ENCODE measurements around the gene S1PR5.
"Not testable (repeated sequence)": the region's sequence is repeated elsewhere in the genome, so short reads cannot be mapped to it uniquely, and the experiment has no call there.

S1PR5 gene

DNA sequence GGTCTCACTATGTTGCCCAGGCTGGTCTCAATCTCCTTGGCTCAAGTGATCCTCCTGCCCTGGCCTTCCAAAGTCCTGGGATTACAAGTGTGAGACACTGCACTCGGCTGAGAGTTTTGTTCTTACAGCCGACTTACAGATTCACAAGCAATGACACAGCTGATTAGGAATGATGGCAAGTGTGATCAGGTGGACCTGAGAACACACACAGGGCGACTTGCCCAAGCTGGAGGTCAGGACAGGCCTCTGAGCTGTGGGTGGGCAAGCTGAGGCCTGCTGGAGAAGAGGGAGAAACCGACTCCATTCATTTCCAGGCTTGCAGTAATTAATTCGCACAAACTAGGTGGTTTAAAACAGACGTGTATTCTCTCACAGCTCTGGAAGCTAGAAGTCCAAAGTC, 18.4 kb upstream of the S1PR5 start:
- H3K4me3 ChIP-seq (ENCODE audit: low read depth, low read length) = no peak overlapping the region
- DNase-seq (ENCODE audit: low read depth) = no peak
- TF ChIP-seq, protein P1, sequence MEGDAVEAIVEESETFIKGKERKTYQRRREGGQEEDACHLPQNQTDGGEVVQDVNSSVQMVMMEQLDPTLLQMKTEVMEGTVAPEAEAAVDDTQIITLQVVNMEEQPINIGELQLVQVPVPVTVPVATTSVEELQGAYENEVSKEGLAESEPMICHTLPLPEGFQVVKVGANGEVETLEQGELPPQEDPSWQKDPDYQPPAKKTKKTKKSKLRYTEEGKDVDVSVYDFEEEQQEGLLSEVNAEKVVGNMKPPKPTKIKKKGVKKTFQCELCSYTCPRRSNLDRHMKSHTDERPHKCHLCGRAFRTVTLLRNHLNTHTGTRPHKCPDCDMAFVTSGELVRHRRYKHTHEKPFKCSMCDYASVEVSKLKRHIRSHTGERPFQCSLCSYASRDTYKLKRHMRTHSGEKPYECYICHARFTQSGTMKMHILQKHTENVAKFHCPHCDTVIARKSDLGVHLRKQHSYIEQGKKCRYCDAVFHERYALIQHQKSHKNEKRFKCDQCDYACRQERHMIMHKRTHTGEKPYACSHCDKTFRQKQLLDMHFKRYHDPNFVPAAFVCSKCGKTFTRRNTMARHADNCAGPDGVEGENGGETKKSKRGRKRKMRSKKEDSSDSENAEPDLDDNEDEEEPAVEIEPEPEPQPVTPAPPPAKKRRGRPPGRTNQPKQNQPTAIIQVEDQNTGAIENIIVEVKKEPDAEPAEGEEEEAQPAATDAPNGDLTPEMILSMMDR (IDR thresholded peaks at IDR 0.05; ENCODE audit: control insufficient read depth, extremely low read depth, insufficient read depth) = no peak

DNA sequence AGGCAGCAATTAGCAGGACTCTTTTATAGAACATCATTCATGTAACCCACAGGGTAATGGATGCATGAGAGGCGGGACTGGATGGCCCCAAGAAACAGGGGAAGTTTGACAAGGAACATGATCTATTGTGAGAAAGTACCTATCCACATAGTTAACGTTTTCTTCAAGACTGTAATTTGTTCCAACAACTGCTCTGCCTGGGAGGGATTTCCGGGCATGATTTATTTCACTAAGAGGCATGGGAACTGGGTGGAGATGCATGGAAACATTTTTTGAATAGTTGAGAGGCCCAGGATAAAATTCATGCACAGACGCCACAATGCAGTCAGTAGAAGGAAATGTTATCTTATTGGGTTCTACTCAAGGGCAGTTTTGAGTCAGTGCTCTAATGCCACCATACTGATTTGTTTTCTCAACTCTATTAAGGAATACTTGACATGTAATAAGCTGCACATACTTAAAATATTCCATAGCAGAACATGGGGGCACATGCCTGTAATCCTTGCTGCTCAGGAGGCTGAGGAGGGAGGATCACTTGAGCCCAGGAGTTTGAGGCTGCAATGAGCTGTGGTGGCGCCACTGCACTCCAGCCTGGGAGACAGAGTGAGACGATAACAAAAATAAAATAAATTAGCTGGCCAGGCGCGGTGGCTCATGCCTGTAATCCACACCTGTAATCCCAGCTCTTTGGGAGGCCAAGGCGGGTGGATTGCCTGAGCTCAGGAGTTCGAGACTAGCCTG, 16.6 kb upstream of the S1PR5 start:
- TF ChIP-seq, protein P1 (IDR thresholded peaks at IDR 0.05; ENCODE audit: control insufficient read depth, extremely low read depth, insufficient read depth) = no peak
- no peak for DNase-seq (ENCODE audit: low read depth)
- no peak overlapping the region for H3K4me3 ChIP-seq (ENCODE audit: low read depth, low read length)

DNA sequence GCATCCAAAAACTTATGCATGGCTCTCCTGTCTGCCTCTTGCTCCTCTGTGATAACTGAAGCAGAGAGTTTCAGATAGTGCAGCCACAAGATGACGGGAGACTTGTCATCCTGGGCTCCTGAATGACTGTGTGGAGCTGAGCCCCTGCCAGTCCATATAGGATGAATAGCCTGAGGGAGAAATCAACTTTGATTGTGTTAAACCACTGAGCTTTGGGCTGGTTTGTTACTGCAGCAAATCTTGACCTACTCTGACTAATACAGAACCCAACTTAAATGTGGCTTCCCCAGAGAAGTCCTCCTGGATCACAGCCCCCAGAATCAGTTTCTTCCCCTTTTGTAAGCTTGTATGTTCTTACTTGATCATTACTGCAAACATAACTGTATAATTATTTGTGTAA, 15.2 kb upstream of the S1PR5 start:
- H3K4me3 ChIP-seq (ENCODE audit: low read depth, low read length) = no peak overlapping the region
- TF ChIP-seq, protein P1 (IDR thresholded peaks at IDR 0.05; ENCODE audit: control insufficient read depth, extremely low read depth, insufficient read depth) = no peak
- no peak for DNase-seq (ENCODE audit: low read depth)

DNA sequence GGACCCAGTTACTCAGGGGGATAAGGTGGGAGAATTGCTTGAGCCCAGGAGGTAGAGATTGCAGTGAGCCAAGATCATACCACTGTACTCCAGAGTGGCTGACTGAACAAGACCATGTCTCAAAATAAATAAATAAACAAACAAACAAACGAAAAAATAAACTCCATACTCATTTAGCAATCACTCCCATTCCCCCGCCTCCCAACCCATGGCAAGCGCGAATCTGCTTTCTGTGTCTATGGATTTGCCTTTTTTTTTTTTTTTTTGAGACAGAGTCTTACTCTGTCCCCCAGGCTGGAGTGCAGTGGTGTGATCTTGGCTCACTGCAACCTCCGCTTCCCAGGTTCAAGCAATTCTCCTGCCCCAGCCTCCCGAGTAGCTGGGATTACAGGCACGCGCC, 9.6 kb upstream of the S1PR5 start:
- not testable (repeated sequence) for DNase-seq (ENCODE audit: low read depth); H3K4me3 ChIP-seq (ENCODE audit: low read depth, low read length)

DNA sequence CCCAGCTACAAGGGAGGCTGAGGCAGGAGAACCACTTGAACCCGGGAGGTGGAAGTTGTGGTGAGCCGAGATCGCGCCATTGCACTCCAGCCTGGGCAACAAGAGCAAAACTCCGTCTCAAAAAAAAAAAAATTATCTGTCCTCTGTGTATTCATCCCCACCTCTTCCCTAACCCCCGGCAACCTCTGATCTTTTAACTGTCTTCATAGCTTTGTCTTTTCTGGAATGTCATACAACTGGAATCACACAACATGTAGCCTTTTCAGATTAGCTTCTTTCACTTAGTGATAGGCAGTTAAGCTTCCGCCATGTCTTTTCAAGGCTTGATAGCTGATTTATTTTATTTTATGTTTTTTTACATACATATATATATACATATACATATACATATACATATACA, 8.4 kb upstream of the S1PR5 start:
- TF ChIP-seq, protein P1 (IDR thresholded peaks at IDR 0.05; ENCODE audit: control insufficient read depth, extremely low read depth, insufficient read depth) = no peak
- no peak overlapping the region for H3K4me3 ChIP-seq (ENCODE audit: low read depth, low read length)
- DNase-seq (ENCODE audit: low read depth) = no peak

DNA sequence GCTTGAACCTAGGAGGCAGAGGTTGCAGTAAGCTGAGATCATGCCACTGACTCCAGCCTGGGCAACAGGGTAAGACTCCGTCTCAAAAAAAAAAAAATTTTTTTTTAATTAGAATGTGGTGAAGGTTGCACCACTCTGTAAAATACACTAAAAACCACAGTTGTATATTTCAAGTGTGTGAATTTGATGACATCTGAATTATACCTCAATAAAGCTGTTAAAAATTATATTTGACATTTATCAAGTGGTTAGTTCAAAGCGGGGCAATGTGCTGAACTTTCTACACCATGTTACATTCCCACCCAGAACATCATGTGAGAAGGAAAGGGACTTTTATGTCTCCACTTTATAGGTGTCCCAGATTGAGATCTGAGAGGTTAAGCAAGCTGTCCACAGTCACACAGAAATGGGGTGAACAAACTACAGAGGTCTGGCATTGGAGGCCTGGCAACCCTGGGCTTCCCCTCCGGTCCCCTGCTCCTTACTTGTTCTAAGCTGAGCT, 5.9 kb upstream of the S1PR5 start:
- H3K4me3 ChIP-seq (ENCODE audit: low read depth, low read length) = no peak overlapping the region
- no peak for DNase-seq (ENCODE audit: low read depth)
- TF ChIP-seq, protein P1 (IDR thresholded peaks at IDR 0.05; ENCODE audit: control insufficient read depth, extremely low read depth, insufficient read depth) = no peak

DNA sequence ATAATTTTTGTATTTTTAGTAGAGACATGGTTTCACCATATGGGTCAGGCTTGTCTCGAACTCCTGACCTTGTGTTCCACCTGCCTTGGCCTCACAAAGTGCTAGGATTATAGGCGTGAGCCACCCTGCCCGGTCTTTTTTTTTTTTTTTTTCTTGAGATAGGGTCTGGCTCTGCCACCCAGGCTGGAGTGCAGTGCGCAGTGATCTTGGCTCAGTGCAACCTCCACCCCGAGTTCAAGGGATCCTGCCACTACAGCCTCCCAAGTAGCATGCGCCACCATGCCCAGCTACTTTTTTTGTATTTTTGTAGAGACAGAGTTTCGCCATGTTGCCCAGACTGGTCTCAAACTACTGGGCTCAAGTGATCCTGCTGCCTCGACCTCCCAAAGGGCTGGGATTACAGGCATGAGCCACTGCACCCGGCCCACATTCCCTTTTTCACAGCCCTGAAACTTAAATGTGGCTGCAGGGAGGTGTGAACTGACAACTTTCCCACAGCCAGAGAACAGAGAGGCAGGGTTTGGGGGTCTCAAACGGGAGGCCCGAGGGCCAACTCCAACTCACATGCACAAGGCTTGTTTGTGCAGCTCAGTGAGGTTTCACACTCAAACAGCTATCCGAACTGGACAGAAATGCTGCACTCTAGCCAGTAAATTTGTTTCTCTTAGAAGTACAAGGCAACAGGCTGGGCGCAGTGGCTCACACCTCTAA, 4.4 kb upstream of the S1PR5 start:
- DNase-seq (ENCODE audit: low read depth) = no peak
- TF ChIP-seq, protein P1 (IDR thresholded peaks at IDR 0.05; ENCODE audit: control insufficient read depth, extremely low read depth, insufficient read depth) = no peak

More for the DNA sequence above, 4.4 kb upstream of the S1PR5 start:
- H3K4me3 ChIP-seq (ENCODE audit: low read depth, low read length) = no peak overlapping the region
